Lower lobe of right lung (tissue), 2 donors: ENCODE measurements around the gene RBBP4. TPM values are rescaled to one million over a fixed set of nuclear protein-coding genes. Genes with fewer than 3 reads are reported as not detected.
"Not testable (repeated sequence)": the region's sequence is repeated elsewhere in the genome, so short reads cannot be mapped to it uniquely, and the experiment has no call there.

Experiments used
- ATAC-seq, 2 donors: fragments of 200-7000 bp; cut with Tn5 transposase; one replicate each; pipeline ENCODE4 v1.9.1; 2020 to 2022; ENCODE audit warnings: mild to moderate bottlenecking in 2 of 2, moderate library complexity in 2 of 2
- DNase-seq: peaks from one replicate; pipeline ENCODE4 v3.0.0-alpha.2; 2020
- H3K27ac ChIP-seq: fragments of 200-600 bp; one replicate; pipeline ENCODE4 v1.8.0; 2022
- H3K27me3 ChIP-seq: fragments of 200-600 bp; one replicate; pipeline ENCODE4 v1.8.0; 2022; ENCODE audit warnings: low read depth
- H3K36me3 ChIP-seq: fragments of 200-600 bp; one replicate; pipeline ENCODE4 v1.8.0; 2022; ENCODE audit warnings: mild to moderate bottlenecking
- H3K4me1 ChIP-seq: fragments of 200-600 bp; one replicate; pipeline ENCODE4 v1.8.0; 2022
- H3K4me3 ChIP-seq: fragments of 200-600 bp; one replicate; pipeline ENCODE4 v1.8.0; 2022; ENCODE audit warnings: mild to moderate bottlenecking
- H3K9me3 ChIP-seq: fragments of 200-600 bp; one replicate; pipeline ENCODE4 v1.8.0; 2022
- CTCF ChIP-seq: fragments of 200-600 bp; IDR thresholded peaks from one replicate; pipeline ENCODE4 v1.8.0; 2022; ENCODE audit warnings: antibody characterized with exemption, mild to moderate bottlenecking
- intact Hi-C: fragments of 100-400 bp; cut with DNase I; formaldehyde crosslinking; loops from one replicate; pipeline ENCODE4 v1.11.0; 2022
- total RNA-seq: library from RNA; stranded (reverse); fragmentation: NEBNext Ultra II Directional; extraction: Animal tissue kit (Norgen Biotek cat#: 25700); gene quantifications from one replicate; pipeline ENCODE4 v1.2.1, GENCODE V29; 2021
- donor health status: DM: no; HTN: yes; CAD: no; lungs with severe emphysema.

Gene RBBP4
- total RNA-seq, 1 donor from 2014 or later, result 155 TPM

- intact Hi-C loops, result no loop called here
- Histone ChIP-seq H3K27ac (no peak overlapping the region), H3K4me1 (no peaks in the 10 kb centered on the region), H3K27me3 (no peaks in the 10 kb centered on the region), H3K4me3 (no peak overlapping the region), H3K9me3 (no peaks in the 10 kb centered on the region), H3K36me3 (peaks cover 48% of the 10 kb centered on the region)
- no peak for TF ChIP-seq CTCF
- ATAC-seq (no peak), DNase-seq (no peak)
These were observed 28.0 kb upstream of the RBBP4 start for GRCh38 chr1:32622806-32623681.

- ATAC-seq, result no peak
These were observed 27.2 kb upstream of the RBBP4 start for GRCh38 chr1:32623775-32624174.

GRCh38 chr1:32626176-32626575 is 24.8 kb upstream of the RBBP4 start:
- H3K36me3 ChIP-seq, result peaks cover 65% of the 10 kb centered on the region
- ATAC-seq, result no peak

More at GRCh38 chr1:32623775-32624174, 27.2 kb upstream of the RBBP4 start:
- intact Hi-C loops, result no loop called here
- no peak for TF ChIP-seq CTCF
- Histone ChIP-seq H3K27me3 (no peaks in the 10 kb centered on the region), H3K9me3 (no peaks in the 10 kb centered on the region), H3K4me1 (no peaks in the 10 kb centered on the region), H3K36me3 (peaks cover 55% of the 10 kb centered on the region), H3K27ac (no peak overlapping the region), H3K4me3 (no peak overlapping the region)
- no peak for DNase-seq

GRCh38 chr1:32627596-32628162 is 23.3 kb upstream of the RBBP4 start:
- no peak overlapping the region for H3K27ac ChIP-seq
- H3K9me3 ChIP-seq, result no peaks in the 10 kb centered on the region
- DNase-seq (no peak), ATAC-seq (no peak)
- no peak overlapping the region for H3K4me3 ChIP-seq
- intact Hi-C loops, result no loop called here
- TF ChIP-seq CTCF, result no peak
- peaks cover 73% of the 10 kb centered on the region for H3K36me3 ChIP-seq
- no peaks in the 10 kb centered on the region for H3K27me3 ChIP-seq
- no peaks in the 10 kb centered on the region for H3K4me1 ChIP-seq

More at GRCh38 chr1:32626176-32626575, 24.8 kb upstream of the RBBP4 start:
- no peak for DNase-seq
- intact Hi-C loops, result no loop called here
- Histone ChIP-seq H3K4me3 (no peak overlapping the region), H3K4me1 (no peaks in the 10 kb centered on the region), H3K27me3 (no peaks in the 10 kb centered on the region), H3K27ac (no peak overlapping the region), H3K9me3 (no peaks in the 10 kb centered on the region)
- TF ChIP-seq CTCF, result no peak

- DNase-seq, H3K27ac ChIP-seq, ATAC-seq, H3K4me1 ChIP-seq, H3K27me3 ChIP-seq, H3K4me3 ChIP-seq, intact Hi-C loops, H3K9me3 ChIP-seq: not testable (repeated sequence)
- H3K36me3 ChIP-seq, result peaks cover 81% of the 10 kb centered on the region
These were observed 20.8 kb upstream of the RBBP4 start for GRCh38 chr1:32630173-32630572.

- DNase-seq (no peak), ATAC-seq (no peak)
- intact Hi-C loops, result no loop called here
- Histone ChIP-seq H3K27me3 (no peaks in the 10 kb centered on the region), H3K4me3 (no peak overlapping the region), H3K9me3 (no peaks in the 10 kb centered on the region), H3K36me3 (peaks cover 61% of the 10 kb centered on the region), H3K27ac (no peak overlapping the region), H3K4me1 (no peaks in the 10 kb centered on the region)
- no peak for TF ChIP-seq CTCF
These were observed 18.2 kb upstream of the RBBP4 start for GRCh38 chr1:32632829-32633228.
